ENCODE measurements around the gene PANX1. TPM values are rescaled to one million over a fixed set of nuclear protein-coding genes. Genes with fewer than 3 reads are reported as not detected.
A peak's percentile ranks its signal among the peaks of the same experiment; 100 is the strongest.

PANX1 gene
- total RNA-seq, 1 experiment from 2014 or later = 50.3 TPM

GRCh38 chr11:94129512-94130297 lies 1.1 kb downstream of the PANX1 start:
- DNase-seq (ENCODE audit: low read depth) = no peak

DNA sequence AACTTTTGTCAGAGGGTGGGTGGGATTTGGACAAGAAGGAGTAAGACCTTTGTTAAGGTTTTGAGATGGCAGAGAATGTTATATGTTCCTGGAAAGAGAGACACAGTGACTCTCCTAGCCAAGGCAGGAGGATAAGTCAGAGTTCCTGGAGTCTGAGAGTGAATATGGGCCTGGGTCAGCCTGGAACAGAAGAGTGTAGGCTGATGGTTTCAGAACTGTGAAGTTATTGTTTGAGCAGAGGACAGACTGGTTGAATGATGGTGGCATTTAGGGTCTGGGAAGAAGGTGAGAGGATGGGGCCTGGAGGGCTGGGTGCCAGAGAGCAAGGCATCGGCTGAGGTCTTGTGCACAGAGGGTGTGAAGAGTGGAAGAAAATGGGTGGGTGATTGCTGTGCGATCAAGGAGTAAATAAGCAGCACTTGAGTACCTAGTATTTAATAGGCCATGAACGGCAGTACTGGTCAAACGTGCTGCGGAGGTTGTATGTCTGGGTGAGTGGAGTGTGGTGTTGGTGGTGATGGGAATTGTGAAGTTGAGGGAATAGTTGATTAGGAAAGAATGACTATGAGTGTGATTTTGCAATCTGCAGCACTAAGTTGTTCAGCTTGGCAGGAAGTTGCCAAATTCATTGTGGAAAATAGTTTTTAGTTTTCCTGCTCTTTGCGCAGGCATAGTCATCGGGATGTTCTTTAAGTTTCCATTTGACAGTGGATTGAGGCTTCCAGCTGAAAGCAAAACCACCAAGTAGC lies 1.8 kb downstream of the PANX1 start:
- no peak for DNase-seq (ENCODE audit: low read depth)

GRCh38 chr11:94131047-94131717 lies 2.5 kb downstream of the PANX1 start:
- no peak for DNase-seq (ENCODE audit: low read depth)

GRCh38 chr11:94131718-94132115 lies 3.1 kb downstream of the PANX1 start:
- DNase-seq (ENCODE audit: low read depth) = no peak

GRCh38 chr11:94132152-94132558 lies 3.5 kb downstream of the PANX1 start:
- peak; percentile 89 for DNase-seq (ENCODE audit: low read depth)

DNA sequence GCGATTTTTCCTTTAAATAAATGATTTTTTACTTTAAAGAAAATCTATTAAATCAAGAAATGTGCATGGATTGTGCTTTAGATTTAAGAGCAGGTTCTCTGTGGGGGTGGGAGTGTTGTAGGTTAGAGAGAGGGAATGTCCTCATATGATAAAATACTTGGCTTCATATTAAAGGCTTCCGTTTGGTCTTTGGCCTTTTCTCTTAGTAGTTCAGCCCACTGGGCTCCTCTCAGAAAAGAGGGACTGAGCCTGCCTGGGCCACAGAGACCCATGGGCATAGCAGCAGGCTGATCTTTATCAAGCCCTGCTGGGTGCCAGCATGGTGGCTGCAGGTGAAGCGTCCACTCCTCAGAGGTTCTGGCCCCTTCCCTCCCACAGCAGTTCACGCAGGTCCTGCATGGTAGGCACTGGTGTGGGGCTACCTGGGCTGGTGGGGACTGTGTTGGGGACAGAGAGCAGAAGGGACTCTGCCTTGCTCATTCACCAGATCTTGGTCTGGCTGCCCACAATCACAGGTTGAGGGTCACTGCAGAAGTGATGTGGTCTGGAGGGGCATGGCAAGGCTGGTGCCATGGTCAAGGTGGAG lies 4.3 kb downstream of the PANX1 start:
- DNase-seq (ENCODE audit: low read depth) = no peak

- DNase-seq (ENCODE audit: low read depth) = no peak
These were observed 5.1 kb downstream of the PANX1 start for GRCh38 chr11:94133752-94134151.

DNA sequence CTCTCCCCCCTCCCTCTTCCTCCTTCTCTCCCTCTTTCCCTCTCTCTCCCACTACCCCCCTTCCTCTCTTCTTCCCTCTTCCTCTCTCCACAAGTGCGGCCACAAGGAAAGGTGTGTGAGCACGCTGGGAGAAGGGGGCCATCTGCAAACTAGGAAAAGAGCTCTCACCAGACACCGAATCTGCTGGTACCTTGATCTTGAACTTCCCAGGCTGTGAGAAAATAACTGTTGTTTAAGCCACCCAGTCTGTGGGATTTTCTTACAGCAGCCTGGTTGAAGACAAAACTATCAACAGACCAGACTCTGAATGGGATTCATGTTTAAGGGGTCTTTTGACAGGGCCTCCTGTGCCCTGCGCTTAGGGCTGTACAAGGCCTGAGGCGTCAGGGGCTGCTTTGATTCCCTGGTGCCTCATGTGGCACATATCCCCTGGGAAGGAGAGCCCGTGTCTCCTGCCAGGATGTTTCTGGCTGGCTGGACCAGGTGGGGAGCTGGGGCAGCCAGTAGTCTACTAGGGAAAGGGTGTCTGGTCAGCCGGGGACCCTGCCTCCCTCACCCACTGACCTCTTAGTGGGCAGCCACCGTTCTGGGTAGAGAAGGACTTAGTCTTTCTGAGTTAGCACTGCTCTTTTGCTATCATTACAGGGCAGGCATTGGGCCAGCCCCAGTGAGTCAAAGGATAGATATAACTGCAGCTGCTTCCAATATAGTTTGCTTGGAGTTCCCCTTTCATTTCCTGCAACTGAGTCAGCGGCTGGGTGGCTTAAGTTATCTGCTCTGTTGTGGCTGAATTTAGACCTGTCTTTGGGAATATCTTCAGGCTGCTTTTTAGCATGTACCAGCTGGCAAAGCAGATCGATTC lies 6.2 kb downstream of the PANX1 start:
- peak; percentile 92 for DNase-seq (ENCODE audit: low read depth)

DNA sequence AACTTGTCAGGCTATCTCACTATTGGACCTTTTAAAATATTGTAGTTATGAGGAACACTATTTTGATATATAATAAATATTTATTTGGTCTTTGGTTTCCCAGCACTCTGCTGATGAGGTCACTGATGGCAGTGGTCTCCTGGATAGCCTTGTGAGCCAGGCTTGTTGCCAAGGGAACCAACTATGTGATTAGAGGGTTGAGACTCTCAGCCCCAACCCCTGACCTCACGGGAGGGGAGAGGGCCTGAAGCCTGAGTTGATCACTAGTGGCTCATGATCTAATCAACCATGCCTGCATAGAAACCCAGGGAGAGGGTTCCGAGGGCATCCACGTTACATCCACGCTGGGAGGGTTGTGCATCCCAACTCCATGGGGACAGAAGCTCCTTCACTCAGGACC lies 10.8 kb downstream of the PANX1 start:
- no peak for DNase-seq (ENCODE audit: low read depth)

DNA sequence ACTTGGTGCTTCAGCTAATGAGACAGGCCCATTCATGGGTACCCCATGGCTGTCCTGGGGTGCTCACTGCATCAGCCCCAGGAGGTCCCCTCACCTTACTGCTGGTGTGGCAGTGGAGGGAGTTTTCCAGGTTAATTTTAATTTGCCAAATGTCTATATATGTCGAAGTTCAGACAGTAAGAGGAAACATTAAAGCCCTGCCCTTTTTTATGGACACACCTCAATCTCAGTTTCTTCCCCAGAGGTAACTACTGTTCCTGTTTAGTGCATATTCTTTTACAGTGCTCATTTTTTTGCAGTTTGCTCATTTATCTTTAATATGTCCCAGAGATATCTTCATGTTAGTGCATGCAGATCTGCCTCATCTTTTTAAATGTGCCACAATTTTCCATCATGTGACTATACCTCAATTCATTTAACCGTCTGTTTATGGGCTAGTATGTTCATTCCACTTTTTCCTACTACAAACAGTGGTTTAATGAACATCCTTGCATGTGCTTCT lies 11.6 kb downstream of the PANX1 start:
- no peak for DNase-seq (ENCODE audit: low read depth)

GRCh38 chr11:94141511-94142307 lies 13.1 kb downstream of the PANX1 start:
- DNase-seq (ENCODE audit: low read depth) = no peak

GRCh38 chr11:94142308-94143281 lies 14.0 kb downstream of the PANX1 start:
- DNase-seq (ENCODE audit: low read depth) = peak; percentile 38

DNA sequence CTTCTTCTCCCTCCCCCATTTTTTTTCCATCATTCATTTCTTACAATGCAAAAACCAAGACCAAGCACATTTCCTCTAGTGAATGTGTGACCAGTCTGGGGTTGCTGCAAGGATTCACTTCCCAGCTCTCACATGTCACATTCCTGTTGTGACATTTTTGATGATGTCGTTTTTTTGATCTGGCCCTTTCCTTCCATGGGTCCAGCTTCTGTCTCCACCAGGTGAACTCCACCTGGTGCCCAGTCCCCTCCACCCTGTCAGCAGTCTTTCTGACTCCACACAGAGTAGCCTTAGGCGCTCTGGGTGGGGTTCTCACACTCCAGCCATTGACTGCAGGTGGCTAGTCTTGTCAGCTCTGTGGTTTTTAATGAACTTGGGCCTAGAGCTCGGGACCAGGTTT lies 15.6 kb downstream of the PANX1 start:
- no peak for DNase-seq (ENCODE audit: low read depth)

- DNase-seq (ENCODE audit: low read depth) = no peak
These were observed 16.0 kb downstream of the PANX1 start for GRCh38 chr11:94144664-94145063.

GRCh38 chr11:94145431-94145830 lies 16.8 kb downstream of the PANX1 start:
- no peak for DNase-seq (ENCODE audit: low read depth)

DNA sequence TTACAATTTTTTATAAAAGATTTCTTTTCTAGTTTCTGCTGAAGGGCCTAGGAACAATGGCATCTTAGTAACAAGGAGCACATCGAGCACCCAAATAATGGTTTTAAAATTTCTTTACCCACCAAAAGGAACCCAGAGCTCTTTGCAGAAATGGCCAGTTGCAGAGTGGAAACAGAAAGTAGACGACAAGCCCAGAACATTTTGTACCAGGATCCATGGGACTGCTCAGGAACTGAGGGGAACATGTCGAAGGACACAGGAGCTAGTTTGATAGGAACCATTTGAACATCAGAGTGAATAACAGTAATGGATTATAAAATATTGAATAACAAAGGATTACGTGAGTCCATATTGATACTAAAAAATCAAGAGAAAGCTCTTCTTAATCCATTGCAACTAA lies 17.3 kb downstream of the PANX1 start:
- DNase-seq (ENCODE audit: low read depth) = no peak

DNA sequence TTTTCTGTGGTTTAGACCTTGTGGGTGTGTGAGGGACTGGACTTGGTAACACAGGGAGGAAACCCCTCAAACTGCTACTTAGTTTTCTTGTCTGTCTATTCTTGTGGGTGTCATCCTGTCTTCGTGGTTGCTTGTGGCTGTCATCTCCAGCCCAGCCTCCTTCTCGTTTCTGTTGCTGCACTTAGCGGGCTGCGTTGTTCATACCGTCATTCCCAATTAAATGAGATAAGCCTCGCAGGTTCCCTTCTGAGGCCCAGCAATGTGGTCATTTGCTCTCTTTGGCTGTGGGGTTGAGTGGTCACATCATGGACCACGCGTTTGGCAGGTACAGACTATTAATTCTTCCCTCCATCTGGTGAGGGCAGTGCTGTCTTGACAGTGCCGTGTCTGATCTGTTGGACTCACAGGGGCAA lies 18.8 kb downstream of the PANX1 start:
- no peak for DNase-seq (ENCODE audit: low read depth)

GRCh38 chr11:94148189-94148588 lies 19.5 kb downstream of the PANX1 start:
- DNase-seq (ENCODE audit: low read depth) = no peak

- peak; percentile 62 for DNase-seq (ENCODE audit: low read depth)
These were observed 20.9 kb downstream of the PANX1 start for GRCh38 chr11:94149431-94150017.
